Measurements from ENCODE around the gene PLOD1. TPM values are rescaled to one million over a fixed set of nuclear protein-coding genes. Genes with fewer than 3 reads are reported as not detected.

PLOD1 gene
- total and polyA plus RNA-seq, 10 of the 15 experiments (the other 5 are each of a cell fraction or from before 2014, with no cell fraction given): 10.6 to 42.6 (median 29.3) TPM

DNA sequence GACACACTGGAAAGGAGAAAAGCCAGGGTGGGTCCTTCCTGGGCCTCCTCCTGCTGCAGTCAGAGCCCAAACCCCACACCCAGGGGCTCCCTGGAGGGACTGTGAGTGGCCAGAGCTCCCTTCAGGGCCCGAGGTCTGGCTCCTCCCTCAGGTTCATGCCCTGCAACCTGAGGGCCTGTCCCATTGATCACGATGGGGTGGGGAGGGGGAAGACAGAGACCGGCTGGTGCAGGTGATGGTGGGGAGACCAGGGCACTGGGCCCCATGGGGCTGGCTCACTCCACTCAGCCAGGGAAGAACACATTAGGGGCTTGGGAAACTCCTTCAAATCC lies 45.7 kb upstream of the PLOD1 start:
- Histone ChIP-seq H3K79me2 (ENCODE audit: control insufficient read depth, insufficient read depth, low read length) (no peaks in the 10 kb centered on the region), H3K27ac (ENCODE audit: control insufficient read depth, insufficient read depth) (no peak overlapping the region), H3K9ac (ENCODE audit: control insufficient read depth, insufficient read depth, low read length) (no peak overlapping the region), H2AFZ (ENCODE audit: control insufficient read depth, low read depth, low read length) (no peak overlapping the region), H3K4me3 (no peak overlapping the region), H4K20me1 (ENCODE audit: control insufficient read depth, insufficient read depth) (no peaks in the 10 kb centered on the region), H3K4me2 (ENCODE audit: control insufficient read depth, insufficient read depth) (no peak overlapping the region), H3K9me3 (replicated peaks; ENCODE audit: control insufficient read depth, insufficient read depth, low read length) (no peaks in the 10 kb centered on the region), H3K36me3 (ENCODE audit: control insufficient read depth in 2 of 2, insufficient read depth in 2 of 2, low read length in 1 of 2) (no peaks in the 10 kb centered on the region), H3K4me1 (ENCODE audit: control insufficient read depth, insufficient read depth, low read length) (no peaks in the 10 kb centered on the region), H3K27me3 (replicated peaks in 1 of 2; ENCODE audit: control insufficient read depth in 2 of 2, insufficient read depth in 2 of 2, low read length in 1 of 2) (no peaks in the 10 kb centered on the region; a peak in 1 of 4 replicates)
- ChIA-PET SMC1A (ENCODE audit: uncharacterized antibody, unreplicated experiment) (no interaction called here), CTCF (no interaction called here), POLR2A (no interaction called here), RAD21 (ENCODE audit: unreplicated experiment) (no interaction called here)
- ATAC-seq: no peak
- TF ChIP-seq, protein P1, sequence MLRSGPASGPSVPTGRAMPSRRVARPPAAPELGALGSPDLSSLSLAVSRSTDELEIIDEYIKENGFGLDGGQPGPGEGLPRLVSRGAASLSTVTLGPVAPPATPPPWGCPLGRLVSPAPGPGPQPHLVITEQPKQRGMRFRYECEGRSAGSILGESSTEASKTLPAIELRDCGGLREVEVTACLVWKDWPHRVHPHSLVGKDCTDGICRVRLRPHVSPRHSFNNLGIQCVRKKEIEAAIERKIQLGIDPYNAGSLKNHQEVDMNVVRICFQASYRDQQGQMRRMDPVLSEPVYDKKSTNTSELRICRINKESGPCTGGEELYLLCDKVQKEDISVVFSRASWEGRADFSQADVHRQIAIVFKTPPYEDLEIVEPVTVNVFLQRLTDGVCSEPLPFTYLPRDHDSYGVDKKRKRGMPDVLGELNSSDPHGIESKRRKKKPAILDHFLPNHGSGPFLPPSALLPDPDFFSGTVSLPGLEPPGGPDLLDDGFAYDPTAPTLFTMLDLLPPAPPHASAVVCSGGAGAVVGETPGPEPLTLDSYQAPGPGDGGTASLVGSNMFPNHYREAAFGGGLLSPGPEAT (IDR thresholded peaks at IDR 0.05; ENCODE audit: low read depth): no peak
- no peak for FAIRE-seq
- WGBS (ENCODE audit: insufficient coverage, insufficient replicate concordance, low lambda C conversion rate, missing lambda C conversion rate): 40% methylated on average over 3 of the region's 3 CpGs
- no peak for DNase-seq (ENCODE audit: low read depth, low spot score)
- BruUV-seq (replicated peaks): no TSS peak
- in situ Hi-C loops (cut with MboI) (no loop called here), intact Hi-C loops (cut with micrococcal nuclease; ENCODE audit: unreplicated experiment) (no loop called here)

DNA sequence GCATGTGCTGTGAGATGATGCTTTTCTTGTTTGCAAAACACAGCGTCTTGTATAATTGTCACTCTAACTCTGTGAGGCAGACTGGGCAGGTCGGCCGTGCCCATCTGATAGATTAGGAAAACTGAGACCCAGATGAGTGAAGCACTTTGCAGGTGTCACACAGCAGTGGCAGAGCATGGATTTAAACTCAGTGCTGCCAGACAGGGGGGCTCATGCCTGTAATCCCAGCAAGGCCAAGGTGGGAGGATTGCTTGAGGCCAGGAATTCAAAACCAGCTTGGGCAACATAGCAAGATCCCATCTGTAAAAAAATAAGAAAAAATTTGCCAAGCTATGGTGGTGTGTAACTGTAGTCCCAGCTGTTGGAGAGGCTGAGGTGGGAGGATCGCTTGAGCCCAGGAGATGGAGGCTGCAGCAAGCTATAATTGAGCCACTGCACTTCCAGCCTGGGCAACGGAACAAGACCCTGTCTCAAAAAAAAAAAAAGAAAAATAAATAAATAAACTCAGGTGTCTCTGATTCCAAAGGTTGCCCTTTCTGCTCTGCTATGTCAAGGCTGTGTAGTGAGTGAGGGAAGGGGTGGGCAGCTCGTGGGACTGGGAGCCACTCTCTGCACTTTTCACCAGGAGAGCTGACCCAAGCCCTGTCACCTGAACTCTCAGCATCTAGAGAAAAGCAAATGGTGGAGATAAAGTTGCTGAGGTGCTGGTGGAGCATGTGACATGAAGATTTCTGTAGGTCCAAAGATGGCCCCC lies 42.9 kb upstream of the PLOD1 start:
- Histone ChIP-seq H3K27ac (ENCODE audit: control insufficient read depth, insufficient read depth) (no peak overlapping the region), H3K4me1 (ENCODE audit: control insufficient read depth, insufficient read depth, low read length) (no peaks in the 10 kb centered on the region), H3K9me3 (replicated peaks; ENCODE audit: control insufficient read depth, insufficient read depth, low read length) (no peaks in the 10 kb centered on the region), H3K9ac (ENCODE audit: control insufficient read depth, insufficient read depth, low read length) (no peak overlapping the region), H2AFZ (ENCODE audit: control insufficient read depth, low read depth, low read length) (no peak overlapping the region), H4K20me1 (ENCODE audit: control insufficient read depth, insufficient read depth) (no peaks in the 10 kb centered on the region), H3K79me2 (ENCODE audit: control insufficient read depth, insufficient read depth, low read length) (no peaks in the 10 kb centered on the region), H3K27me3 (replicated peaks in 1 of 2; ENCODE audit: control insufficient read depth in 2 of 2, insufficient read depth in 2 of 2, low read length in 1 of 2) (no peaks in the 10 kb centered on the region; a peak in 1 of 4 replicates), H3K4me3 (no peak overlapping the region), H3K4me2 (ENCODE audit: control insufficient read depth, insufficient read depth) (no peak overlapping the region), H3K36me3 (ENCODE audit: control insufficient read depth in 2 of 2, insufficient read depth in 2 of 2, low read length in 1 of 2) (no peaks in the 10 kb centered on the region)
- 5% methylated on average over 6 of the region's 6 CpGs for WGBS (ENCODE audit: insufficient coverage, insufficient replicate concordance, low lambda C conversion rate, missing lambda C conversion rate)
- FAIRE-seq: no peak
- SMC1A ChIA-PET (ENCODE audit: uncharacterized antibody, unreplicated experiment): interaction anchor here (1.2 kb wide), 1 partner anchor 9 kb away, joined by 3 read pairs; no protein-coding TSS in a partner anchor
- ATAC-seq: no peak
- CTCF ChIA-PET: interaction anchor here (0.9 to 2.5 kb wide), 5 partner anchors 27 to 241 kb away, joined by 4 to 23 read pairs (median 6); no protein-coding TSS in a partner anchor
- POLR2A ChIA-PET: interaction anchor here (0.8 to 1.5 kb wide), 2 partner anchors 85 to 90 kb away, joined by 3 to 6 read pairs; partner anchors contain the start of gene CLCN6
- BruUV-seq (replicated peaks): no TSS peak
- intact Hi-C loops (cut with micrococcal nuclease; ENCODE audit: unreplicated experiment): loop anchor here (5.0 kb wide), 1 partner anchor 104 kb away; no protein-coding TSS in a partner anchor
- no peak for DNase-seq (ENCODE audit: low read depth, low spot score)
- RAD21 ChIA-PET (ENCODE audit: unreplicated experiment): interaction anchor here (1.3 to 1.5 kb wide), 2 partner anchors 76 to 90 kb away, joined by 3 read pairs; no protein-coding TSS in a partner anchor
- in situ Hi-C loops (cut with MboI): no loop called here
- TF ChIP-seq, protein P2, sequence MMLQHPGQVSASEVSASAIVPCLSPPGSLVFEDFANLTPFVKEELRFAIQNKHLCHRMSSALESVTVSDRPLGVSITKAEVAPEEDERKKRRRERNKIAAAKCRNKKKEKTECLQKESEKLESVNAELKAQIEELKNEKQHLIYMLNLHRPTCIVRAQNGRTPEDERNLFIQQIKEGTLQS (IDR thresholded peaks at IDR 0.05; ENCODE audit: borderline replicate concordance, extremely low read depth, low read depth, low read length): no peak
- TF ChIP-seq, protein P3, sequence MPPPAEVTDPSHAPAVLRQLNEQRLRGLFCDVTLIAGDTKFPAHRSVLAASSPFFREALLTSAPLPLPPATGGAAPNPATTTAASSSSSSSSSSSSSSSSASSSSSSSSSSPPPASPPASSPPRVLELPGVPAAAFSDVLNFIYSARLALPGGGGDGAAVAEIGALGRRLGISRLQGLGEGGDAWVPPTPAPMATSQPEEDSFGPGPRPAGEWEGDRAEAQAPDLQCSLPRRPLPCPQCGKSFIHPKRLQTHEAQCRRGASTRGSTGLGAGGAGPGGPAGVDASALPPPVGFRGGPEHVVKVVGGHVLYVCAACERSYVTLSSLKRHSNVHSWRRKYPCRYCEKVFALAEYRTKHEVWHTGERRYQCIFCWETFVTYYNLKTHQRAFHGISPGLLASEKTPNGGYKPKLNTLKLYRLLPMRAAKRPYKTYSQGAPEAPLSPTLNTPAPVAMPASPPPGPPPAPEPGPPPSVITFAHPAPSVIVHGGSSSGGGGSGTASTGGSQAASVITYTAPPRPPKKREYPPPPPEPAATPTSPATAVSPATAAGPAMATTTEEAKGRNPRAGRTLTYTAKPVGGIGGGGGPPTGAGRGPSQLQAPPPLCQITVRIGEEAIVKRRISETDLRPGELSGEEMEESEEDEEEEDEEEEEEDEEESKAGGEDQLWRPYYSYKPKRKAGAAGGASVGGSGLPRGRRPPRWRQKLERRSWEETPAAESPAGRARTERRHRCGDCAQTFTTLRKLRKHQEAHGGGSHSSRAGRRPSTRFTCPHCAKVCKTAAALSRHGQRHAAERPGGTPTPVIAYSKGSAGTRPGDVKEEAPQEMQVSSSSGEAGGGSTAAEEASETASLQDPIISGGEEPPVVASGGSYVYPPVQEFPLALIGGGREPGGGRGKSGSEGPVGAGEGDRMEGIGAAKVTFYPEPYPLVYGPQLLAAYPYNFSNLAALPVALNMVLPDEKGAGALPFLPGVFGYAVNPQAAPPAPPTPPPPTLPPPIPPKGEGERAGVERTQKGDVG (CRISPR knock-in tag; IDR thresholded peaks at IDR 0.05): no peak
- TF ChIP-seq YY1 (IDR thresholded peaks at IDR 0.05; ENCODE audit: low read depth, low read length) (no peak), BCL11A (IDR thresholded peaks at IDR 0.05; ENCODE audit: low read depth, low read length) (no peak), TBL1XR1 (IDR thresholded peaks at IDR 0.05; ENCODE audit: low read depth, low read length) (no peak), JUND (IDR thresholded peaks at IDR 0.05; ENCODE audit: low read depth, low read length) (no peak), JUNB (IDR thresholded peaks at IDR 0.05) (no peak), HDGF (IDR thresholded peaks at IDR 0.05) (no peak), MYC (IDR thresholded peaks at IDR 0.05; ENCODE audit: insufficient read depth, insufficient read length, insufficient replicate concordance, low read length, severe bottlenecking) (no peak), EGR1 (IDR thresholded peaks at IDR 0.05; ENCODE audit: borderline replicate concordance in 1 of 2, low read depth in 2 of 2, low read length in 2 of 2) (no peak)

Data from GM12878 (cell line).